ENCODE measurements around the gene AAGAB. TPM values are rescaled to one million over a fixed set of nuclear protein-coding genes. Genes with fewer than 3 reads are reported as not detected.
"Not testable (repeated sequence)": the region's sequence is repeated elsewhere in the genome, so short reads cannot be mapped to it uniquely, and the experiment has no call there.

Gene AAGAB
- total RNA-seq, 1 experiment from 2014 or later, result 68.1 TPM

DNA sequence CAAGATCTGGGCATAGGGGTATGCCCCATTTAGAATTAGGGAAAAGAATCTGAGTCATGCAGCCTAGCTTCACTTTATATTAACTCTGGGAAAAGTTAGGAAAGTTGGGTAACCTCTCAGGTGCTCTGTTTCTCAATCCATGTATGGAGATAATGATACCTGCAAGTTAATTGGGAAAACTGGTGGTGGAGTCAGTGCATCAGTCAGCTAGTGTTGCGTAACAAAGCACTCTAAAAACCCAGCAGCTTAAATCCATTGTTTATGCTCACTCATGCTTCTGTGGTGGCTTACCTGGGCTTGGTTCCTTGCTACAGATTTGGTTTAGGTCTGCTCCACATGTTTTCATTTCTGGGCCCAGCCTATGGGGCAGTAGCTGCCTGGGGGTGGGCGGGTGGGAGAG, 98.0 kb downstream of the AAGAB start:
- DNase-seq, result no peak
- H3K4me3 ChIP-seq, result no peak overlapping the region
- no peaks in the 10 kb centered on the region for H3K27me3 ChIP-seq
- no peaks in the 10 kb centered on the region; the same call in 1 of the 2 replicates for H3K9me3 ChIP-seq
- peaks cover 82% of the 10 kb centered on the region for H3K36me3 ChIP-seq

DNA sequence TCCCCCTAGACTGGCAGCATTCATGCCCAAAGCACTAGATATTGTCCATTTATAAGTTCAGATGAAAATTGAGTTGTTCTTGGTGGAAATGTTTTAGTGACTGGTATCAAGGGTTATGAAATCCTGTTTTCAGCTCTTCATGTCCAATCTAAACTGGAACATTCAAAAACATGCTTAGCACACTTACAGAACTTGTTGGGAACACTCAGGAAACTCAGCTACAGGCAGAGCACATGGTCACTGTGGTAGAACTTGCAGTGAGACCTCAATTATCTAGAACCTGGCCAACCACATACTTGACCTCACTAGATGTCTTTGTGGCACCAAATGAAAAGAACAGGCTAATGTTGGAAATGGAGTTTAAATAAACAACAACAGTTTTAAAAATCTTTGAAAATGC, 100.2 kb downstream of the AAGAB start:
- no peak overlapping the region for H3K4me3 ChIP-seq
- no peaks in the 10 kb centered on the region; the same call in 1 of the 2 replicates for H3K9me3 ChIP-seq
- no peak for DNase-seq
- peaks cover 69% of the 10 kb centered on the region for H3K36me3 ChIP-seq
- no peaks in the 10 kb centered on the region for H3K27me3 ChIP-seq

DNA sequence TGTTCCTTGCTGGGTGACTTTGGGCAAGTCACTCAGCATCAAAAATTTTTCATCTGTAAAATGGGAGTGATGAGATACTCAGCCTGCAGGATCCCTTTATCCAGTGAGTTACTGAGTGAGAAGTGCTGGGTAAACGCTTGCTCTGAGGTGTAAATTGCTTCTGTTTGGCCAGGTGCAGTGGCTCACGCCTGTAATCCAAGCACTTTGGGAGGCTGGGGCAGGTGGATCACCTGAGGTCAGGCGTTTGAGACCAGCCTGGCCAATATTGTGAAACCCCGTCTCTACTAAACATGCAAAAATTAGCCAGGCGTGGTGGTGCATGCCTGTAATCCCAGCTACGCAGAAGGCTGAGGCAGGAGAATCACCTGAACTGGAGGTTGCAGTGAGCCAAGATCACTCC, 101.4 kb downstream of the AAGAB start:
- H3K36me3 ChIP-seq, result peaks cover 70% of the 10 kb centered on the region
- not testable (repeated sequence) for H3K27me3 ChIP-seq, H3K9me3 ChIP-seq, H3K4me3 ChIP-seq, DNase-seq

DNA sequence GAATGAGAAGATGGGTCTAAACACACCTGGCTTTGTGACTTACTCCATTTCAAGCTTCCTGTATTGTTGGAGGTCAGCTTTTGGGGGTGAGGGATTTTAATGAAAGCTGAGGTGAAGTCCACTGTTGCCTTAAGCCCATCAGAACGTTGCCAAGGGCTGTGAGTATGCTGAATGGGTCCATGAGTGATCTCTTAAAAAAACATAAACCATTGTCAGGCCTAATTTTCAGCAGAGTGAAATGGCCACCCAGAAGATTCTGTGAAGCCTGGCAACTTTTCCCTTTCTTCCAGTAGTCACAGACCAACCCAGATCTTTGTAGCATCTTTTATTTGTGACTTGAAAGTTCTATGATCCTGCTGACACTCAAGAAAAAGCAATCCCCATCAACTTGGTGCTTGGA, 102.0 kb downstream of the AAGAB start:
- H3K9me3 ChIP-seq, result no peaks in the 10 kb centered on the region; the same call in 1 of the 2 replicates

More for the DNA sequence above, 102.0 kb downstream of the AAGAB start:
- no peaks in the 10 kb centered on the region for H3K27me3 ChIP-seq
- no peak for DNase-seq
- H3K4me3 ChIP-seq, result no peak overlapping the region
- peaks cover 70% of the 10 kb centered on the region for H3K36me3 ChIP-seq

Other genes with a start within 250 kb of the AAGAB start
- gene SMAD3, start 189.1 kb downstream of the AAGAB start, total RNA-seq (2014; rRNA removed; shearing (Covaris generic); ENCODE audit: low replicate concordance), result 32.9 and 38.2 TPM in 2 replicates
- 2.2 and 3.5 TPM in 2 replicates for gene IQCH, start 125 bp upstream of the AAGAB start, total RNA-seq (2014; rRNA removed; shearing (Covaris generic); ENCODE audit: low replicate concordance)

Measured in MG63 (cell line).